GM18517 (cell line): ENCODE data around the gene RAB13.

Source experiments
- ATAC-seq: cut with Tn5 transposase; IDR thresholded peaks from one replicate; pipeline ENCODE4 v1.9.1; 2021; ENCODE audit warnings: mild to moderate bottlenecking, moderate library complexity; ENCODE audit not compliant: unreplicated experiment

RAB13 gene

GRCh38 chr1:153934746-153935145 lies 51.4 kb downstream of the RAB13 start:
- ATAC-seq = no peak

GRCh38 chr1:153933955-153934354 lies 52.2 kb downstream of the RAB13 start:
- no peak for ATAC-seq

DNA sequence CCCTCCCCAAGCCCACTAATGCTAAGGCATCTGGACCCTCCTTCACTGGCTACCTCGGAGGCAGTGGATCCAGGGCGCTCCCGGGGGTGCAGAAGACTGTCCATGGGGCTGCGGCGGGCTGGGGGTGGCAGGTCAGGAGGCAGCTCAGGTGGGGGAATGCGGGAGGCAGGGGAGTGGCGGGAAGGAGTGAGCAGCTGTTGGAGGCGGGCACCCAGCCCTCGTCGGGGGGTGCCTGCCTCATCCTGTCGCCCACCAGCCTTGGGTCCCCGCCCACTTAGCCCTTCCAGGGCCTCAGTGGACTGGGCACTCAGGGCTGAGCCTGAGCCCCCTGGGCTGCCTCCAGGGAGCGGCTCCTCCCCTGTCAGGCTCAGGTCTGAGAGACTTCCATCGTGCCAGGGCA lies 52.7 kb downstream of the RAB13 start:
- ATAC-seq = no peak

DNA sequence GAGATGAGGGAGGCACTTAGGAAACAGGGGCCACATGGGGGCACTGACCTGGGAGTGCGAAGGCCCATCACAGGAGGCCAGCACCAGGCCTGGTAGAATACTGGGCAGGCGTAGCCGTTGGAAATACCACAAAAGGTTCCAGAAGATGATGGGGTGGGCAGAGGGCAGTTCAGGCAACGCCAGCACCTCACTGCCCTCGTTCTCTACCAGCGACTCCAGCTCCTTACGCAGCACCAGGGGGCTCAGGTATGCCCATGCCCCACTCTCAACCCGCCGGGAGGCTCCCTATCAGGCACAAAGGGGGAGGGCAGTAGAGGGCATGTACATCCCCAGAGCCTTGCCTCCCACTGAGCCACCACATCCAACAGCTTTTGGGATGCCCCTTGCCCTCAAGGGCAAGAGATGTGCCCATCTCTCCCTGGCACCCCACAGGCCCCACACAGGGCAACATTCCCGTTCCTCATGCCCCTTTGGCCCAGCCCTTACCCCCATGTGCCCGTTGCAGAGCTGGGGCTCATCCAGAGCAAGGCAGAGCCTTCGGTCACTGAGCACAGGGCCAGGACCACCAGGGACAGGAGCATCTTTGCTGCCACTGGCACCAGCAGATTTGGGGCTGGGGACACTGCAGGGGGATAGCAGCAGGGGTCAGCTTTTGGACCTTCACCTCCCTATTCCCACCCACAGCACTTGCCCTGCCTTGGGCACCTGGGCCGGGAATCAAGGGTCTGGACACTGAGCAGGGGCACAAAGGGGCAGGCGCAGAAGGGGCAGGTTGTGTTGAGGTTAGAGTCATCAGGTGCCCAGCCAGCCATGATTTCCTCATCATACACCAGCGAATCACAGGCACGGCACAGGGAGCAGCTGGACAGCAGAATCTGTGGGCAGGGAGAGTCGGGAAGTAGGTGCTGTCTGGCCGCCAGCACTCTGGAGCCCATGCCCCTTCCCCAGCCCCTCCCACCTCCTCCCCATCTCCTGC lies 53.7 kb downstream of the RAB13 start:
- no peak for ATAC-seq
